Activated T-cell treated with anti-CD3 and anti-CD28 coated beads, Interleukin-2, amount 50 U/mL, for 48 hours (primary cell): Measurements from ENCODE around the gene CCDC102B.

Source experiments
- DNase-seq, 2 experiments: peaks; one replicate each; pipeline ENCODE4 v3.0.0-alpha.2; 2020

Gene CCDC102B

DNA sequence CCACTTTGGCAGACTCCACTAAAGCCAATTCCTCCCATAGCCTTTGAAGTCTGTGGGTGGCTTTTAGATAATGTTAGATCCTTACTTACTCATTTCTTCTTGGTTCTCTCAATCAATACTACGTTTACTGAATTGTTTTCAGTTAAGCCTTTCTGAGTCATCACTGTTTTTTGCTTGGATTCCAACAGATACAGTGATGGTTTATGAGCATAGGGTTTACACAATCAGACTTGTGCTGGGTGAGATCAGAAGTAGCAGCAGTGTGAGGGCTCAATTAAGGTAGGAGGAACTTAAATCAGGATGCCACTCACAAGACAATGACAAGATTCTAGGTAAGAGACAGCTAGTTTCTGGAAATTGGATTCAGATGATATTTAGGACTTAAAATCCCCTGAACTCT lies 305.1 kb downstream of the CCDC102B start:
- no peak for DNase-seq
